HG02970 (cell line): ENCODE data around the gene GID8.

Experiments
- ATAC-seq: cut with Tn5 transposase; IDR thresholded peaks from one replicate; pipeline ENCODE4 v1.9.1; 2021; ENCODE audit warnings: mild to moderate bottlenecking, moderate library complexity, moderate number of reproducible peaks; ENCODE audit not compliant: unreplicated experiment, low FRiP score

GID8 gene

DNA sequence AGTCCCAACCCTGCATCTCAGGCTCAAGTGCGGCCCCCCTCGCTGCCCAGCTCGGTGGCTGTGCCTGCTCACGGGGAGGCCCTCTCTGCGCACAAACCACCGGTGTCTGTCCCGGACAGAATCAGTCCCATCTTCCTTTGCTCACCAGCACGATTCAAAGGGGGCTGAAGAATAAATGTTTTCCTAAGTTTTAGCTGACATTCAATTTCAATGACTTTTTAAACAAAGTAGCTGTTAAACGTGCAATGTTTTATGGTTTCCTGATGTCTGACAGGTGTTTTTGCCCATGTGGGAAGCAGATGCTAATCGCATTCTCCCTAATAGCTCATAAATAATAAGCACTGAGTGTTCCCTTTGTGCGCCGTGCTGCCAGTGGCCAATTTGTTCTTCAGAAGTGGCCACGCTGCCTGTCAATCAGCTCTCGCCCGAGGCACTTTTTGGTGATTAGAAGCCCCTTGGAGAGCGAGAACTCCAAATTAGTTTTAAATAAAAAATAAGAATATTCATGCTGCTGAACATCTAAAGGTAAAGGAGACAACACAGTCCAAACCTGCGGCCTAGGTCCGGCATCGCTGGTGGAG is 42.5 kb downstream of the GID8 start:
- ATAC-seq: no peak

DNA sequence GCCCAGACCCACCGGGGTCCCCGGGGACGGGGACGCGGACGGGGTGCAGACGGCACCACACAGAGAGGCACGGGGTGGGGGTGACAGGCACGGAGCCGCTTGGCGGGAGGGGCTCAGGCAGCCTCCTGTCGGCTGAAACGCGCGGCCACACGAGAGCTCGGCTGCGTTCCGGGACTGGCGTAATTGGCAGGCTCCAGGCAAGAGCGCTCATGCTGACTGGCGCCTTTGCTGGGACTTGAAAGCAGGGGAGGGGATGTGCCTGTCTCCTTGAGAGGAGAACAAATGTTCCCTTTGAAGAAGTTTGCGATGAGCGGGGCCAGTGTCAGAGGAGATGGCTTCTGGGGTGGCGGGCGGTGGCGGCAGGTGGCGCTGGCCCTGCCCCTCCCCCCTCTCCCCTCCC is 43.0 kb downstream of the GID8 start:
- no peak for ATAC-seq

DNA sequence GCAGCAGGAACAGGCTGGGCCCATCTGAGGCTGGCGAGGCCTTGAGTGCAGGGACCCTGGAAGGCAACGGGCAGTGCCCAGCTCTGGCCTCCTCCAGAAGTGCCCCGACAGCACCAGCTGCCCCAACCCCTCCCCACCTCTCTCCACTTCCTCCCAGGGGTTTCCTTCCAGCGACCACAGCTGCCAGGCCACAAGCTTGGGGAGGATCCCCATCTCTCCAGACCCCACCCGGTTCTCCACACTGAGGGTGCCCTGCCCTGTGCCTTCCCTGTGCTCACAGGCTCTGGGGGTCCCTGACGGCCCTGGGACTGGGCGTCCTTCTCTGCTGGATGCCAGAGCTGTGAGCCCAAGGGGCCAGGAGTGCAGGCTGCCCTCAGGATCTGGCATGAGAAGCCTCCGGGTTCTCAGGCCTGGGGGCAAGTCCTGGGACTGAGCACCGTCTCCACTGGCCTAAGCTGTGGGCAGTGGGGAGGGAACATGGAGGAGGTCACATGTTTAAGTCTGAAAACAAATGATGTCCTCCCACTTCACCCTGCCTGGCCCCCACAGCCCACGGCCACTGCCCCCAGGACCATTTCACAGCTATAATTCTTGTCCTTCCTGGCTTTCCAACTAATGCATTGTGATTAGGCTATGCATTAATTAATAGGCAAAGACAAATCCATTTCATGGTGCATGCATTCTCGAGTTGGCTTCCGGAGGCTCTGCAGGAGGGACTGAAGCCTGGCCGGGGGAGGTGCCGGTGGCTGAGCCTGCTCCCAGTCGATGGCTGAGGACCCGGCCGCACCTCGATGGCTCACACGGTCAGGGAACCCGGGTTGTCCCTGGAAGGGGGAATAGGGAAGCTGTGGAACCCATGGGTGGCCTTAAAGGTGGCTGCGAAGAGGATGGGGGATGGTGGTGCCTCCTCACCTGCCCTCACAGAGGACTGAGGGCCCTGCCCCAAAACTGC is 44.5 kb downstream of the GID8 start:
- no peak for ATAC-seq

DNA sequence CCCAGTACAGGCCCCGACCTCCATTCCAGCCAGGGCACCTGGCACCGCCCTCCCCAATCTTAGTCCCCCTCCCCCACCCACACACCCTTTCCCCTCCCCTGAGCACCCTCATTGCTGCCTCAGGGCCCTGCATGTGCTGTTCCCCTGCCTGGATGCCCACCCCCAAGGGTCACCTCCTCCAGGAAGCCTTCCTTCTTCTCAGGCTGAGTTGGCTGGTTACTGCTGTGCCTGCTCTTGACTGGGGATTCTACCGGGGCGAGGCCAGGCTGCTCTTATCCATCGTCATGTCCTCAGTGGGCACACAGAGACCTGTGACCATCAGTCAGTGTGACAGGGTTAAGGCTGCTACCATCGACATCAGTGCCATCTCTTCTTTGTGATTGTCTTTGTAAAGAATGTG is 45.3 kb downstream of the GID8 start:
- ATAC-seq: no peak

DNA sequence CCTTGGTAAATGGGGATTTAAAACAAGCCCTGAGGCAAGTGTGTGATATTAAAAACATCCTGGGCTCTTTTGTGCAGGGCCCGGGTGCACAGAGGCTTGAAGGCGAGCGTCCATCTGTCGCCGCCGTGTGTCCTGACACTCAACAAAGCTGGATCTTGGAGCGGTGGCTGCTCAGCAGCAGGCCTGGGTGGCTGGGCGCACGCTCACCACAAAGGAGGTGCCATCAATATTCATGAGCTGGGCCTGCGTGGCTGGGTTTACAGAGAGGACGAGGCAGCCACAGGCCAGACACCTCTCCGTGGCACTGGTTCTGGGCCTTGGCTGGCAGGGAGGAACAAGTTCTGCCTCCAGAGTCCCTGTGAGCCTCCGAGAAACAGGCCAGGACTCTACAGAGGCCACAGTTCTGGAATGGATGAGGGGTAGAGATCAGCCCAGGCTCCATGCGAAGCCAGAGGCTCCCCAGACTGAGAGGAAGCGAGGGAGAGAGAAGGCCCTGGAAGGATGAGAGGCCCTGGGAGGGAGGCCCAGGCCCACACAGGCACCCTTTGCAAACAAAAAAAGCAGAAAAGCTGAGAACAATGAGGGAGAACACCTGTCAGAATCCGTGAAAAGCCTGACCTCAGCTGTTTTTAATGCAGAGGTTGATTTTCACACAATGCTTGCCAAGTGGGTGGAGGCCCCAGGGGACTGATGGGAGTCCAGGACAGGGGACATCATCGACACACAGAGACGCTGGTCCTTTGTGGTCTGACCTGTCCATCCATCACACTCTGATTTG is 46.9 kb downstream of the GID8 start:
- ATAC-seq: no peak

DNA sequence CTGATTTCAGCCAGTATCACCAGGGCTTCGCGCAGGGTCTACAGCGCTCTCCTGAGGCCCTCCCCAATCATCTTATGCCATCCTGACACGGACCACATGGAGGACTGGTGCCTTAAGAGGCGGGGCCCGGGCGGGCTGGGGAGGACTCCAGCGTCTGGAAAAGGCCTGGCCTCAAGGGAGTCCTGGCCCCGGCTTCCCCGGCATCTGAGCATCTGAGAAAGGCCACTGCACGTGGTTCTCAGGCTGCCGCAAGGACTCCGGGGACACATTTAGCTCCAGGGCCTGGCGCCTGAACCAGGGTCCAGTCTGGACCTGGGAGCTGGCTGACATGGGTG is 47.5 kb downstream of the GID8 start:
- ATAC-seq: no peak

DNA sequence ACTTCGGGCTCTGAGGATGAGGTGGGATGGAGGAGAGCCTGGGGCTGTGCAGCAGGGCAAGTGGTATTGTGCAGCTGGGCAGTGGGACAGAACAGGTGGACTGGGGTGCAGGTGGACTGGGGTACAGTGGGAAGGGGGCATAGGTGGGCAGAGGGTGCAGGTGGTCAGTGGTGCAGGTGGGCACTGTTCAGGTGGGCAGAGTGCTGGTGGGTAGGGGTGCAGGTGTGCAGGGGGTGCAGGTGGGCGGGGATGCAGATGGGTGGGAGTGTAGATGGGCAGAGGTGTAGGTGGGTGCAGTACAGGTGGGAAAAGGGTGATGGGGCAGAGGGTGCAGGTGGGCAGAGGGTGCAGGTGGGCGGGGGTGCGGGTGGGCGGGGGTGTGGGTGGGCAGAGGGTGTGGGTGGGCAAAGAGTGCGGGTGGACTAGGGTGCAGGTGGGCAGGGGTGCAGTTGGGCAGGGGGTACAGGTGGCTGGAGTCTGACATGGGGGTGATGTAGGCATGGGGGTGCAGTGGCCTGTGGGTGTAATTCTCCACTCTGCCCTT is 48.4 kb downstream of the GID8 start:
- ATAC-seq: no peak

DNA sequence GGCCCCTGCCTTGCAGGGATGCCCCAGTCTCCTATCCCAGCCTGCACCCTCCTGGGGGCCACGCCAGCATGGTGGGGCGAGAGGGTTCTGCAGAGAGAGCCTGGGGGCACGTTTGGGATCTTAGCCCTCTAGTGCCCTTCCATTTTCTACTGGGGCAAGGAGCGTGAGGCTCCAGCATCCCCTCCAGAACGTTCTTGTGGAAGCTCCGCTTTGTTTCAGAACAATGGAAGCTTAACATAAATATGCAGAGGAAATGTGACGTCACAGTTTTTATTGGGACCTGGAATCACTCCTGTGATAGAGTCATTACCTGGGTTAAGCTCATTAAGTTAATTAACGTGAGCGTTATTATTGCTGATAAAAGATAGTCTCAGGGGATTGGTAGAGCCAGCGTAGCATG is 49.2 kb downstream of the GID8 start:
- no peak for ATAC-seq

DNA sequence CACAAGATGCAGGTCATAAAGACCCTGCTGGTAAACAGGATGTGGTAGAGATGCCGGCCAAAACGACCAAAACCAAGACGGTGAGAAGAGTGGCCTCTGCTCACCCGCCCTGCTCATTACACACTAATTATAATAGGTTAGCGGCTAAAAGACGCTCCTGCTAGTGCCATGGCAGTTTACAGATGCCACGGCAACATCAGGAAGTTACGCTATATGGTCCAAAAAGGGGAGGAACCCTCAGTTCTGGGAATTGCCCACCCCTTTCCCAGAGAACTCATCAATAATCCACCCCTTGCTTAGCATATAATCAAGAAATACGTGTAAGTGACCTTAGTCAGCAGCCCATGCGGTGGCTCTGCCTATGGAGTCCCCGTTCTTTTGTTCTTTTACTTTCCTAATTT is 51.3 kb downstream of the GID8 start:
- no peak for ATAC-seq

DNA sequence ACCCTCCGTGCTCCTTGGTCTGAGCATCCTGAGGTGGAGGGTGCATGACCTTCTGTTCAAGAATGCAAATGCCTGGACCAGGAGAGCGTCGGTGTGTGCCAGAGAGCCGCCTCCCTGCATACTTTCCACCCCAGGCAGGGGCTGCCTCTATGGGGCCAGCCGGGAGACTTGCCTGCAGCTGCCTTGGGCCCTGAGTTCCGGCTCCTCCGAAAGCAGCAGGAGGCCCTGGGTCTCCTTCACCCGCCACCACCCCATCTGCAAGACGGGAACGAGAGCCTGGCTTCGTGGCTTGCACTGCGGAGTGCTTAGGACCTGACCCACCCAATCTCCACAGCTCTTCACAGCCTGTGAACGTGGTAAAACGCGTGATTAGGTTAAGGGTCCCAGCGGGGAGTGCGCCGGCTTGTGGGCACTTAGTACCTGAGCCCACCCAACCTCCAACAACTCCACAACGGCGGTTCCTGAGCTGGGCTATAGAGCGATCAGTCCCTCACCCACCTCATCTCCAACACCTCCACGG is 52.4 kb downstream of the GID8 start:
- ATAC-seq: no peak

DNA sequence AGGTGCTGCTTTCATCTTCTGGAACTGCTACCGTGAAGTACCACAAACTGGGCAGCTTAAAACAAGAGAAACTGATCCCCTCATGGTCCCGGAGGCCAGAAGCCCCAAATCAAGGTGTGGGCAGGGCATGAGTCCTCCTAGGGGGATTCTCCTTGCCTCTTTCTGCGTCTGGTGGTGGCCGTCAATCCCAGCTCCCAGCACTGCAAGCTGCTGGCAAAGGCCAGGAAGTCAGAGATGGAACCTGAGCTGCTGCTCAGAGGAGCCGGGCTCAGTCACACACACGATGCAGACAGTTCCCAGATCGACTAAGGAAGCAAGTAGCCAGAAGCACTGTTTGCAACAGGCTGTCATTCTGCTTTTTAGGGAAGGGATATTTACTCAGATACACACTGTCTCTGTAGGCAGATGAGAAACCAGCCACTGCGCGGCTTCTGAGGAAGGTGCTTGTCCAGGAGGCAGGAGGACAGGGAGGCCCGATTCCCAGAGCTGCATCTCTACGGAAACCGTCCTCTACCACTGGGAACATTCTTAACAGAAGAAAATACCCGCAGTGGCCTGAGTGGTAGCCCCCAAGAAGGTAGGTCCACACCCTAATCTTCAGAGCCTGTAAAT is 53.4 kb downstream of the GID8 start:
- ATAC-seq: no peak

DNA sequence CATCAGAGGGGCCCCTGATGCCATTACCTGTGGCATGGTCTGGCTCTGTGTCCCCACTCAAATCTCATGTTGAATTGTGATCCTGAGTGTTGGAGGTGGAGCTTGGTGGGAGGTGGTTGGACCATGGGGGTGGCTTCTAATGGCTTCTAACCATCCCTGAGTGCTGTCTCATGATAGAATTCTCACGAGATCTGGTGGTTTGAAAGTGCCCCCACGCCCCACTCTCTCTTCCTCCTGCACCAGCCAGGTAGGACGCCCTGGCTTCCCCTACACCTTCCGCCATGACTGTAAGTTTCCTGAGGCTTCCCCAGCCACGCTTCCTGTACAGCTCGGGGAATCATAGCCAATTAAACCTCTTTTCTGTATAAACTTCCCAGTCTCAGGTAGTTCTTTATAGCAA is 53.9 kb downstream of the GID8 start:
- no peak for ATAC-seq

DNA sequence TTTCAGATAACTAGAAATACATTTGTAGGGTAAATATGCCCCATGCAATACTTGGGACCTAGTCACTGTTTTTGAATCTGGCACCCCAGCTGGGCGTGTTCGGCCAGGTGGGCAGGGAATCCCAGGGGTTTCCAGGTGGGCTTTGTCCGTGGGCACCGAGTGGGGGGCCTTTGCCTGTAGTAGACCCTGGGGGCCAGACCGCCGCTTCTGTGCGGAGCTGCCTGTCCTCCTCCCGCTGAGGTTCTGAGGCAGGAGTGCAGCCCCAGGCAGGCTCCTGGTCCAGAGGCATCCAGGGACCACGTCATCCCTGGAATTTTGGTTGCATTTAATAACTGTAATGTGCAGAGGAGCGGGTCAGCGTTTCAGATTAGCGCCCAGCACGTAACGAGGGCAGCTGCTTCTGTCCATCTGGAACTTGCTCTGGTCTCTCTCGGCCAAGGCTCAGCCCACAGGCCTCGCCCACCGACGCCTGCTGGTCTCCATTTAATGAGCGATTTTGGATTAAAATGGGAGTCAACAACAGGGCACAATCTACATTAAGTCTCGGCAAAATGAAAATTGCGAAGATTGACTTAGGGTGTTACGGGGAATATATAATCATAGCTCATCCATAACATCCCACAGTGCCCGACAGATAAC is 56.0 kb downstream of the GID8 start:
- no peak for ATAC-seq

DNA sequence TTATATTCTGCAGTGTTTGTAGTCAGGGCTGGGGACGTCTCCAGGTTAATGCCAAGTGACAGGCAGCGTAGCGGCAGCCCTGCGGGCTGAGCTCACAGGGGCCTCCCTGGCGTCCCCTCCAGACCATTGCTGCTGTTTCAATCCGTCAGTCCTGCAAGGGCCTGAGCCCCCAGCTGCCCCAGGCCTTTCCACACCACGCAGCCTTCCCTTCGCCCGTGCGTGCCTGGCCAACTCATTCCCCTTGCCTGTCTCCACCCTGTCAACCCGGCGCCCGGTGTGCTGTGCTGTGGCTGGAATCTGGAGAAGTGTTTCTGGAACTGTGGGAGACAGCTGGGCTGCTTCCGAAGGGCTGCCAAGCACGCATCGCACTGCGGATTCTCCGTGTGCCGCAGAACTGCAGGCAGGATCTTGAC is 56.9 kb downstream of the GID8 start:
- no peak for ATAC-seq

DNA sequence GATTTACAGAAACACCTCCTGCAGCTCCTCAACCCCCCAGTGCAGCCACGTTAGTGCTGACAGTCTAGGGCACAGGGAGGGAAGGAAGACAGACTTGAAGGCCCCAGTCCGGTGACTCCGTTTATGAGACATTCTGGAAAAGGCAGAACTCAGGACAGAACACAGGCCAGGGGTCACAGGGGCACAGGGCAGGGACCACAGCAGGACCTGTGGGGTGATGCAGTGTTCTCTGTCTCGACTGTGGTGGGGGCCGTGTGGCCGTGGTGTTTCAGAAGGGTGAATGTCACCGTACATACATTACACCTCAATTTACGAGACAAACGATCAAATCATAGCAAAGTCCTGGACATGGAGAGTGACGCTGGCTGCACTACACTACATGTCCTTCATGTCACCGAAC is 57.5 kb downstream of the GID8 start:
- no peak for ATAC-seq

DNA sequence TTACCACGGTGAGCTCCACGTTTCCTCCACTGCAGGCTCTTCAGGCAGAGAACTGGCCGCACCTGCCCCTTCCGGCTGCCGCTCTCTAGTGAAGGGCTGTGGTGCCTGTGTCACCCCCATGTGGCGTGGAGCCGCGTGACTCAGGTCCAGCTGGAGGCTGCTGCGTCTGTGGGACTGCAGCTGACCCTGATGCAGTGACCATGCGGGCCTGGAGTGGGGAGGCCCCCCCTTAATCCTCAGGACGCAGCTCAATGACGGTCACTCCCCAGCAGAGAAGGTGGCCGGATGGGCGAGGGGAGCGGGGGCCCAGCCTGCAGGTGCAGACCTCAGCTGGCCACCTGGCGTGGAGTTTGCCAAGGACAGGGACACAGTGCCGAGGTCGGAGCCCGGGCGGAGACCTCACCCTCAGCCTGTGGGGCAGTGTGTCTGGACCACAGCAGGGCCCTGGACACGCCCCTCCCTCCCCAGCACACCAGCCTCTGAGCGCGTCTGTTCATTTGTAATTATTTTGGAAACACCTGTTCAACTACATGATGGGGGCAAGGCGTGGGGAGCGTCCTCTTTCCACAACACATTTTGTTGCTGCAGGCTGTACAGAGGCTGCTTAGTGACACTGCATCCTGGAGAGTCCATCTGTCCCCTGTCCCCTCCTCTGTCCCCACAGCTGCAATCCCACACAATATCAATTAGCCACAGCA is 58.1 kb downstream of the GID8 start:
- ATAC-seq: no peak

DNA sequence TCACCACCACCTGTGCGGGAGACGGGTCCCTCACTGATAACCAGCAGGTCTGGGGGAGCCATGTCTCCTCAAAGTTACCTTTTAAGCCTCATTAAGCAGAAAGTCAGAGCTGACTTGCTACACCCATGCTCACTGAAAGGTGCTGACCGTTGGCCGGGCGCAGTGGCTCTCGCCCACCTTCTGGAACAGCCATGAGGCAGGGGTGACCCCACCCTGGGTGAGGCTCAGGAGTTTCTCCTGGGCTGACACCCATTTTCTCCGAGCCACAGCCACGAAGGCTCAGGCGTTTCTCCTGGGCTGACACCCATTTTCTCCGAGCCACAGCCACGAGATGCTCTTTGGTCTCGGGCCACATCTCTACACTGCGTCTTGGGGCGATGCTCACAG is 58.6 kb downstream of the GID8 start:
- ATAC-seq: no peak

DNA sequence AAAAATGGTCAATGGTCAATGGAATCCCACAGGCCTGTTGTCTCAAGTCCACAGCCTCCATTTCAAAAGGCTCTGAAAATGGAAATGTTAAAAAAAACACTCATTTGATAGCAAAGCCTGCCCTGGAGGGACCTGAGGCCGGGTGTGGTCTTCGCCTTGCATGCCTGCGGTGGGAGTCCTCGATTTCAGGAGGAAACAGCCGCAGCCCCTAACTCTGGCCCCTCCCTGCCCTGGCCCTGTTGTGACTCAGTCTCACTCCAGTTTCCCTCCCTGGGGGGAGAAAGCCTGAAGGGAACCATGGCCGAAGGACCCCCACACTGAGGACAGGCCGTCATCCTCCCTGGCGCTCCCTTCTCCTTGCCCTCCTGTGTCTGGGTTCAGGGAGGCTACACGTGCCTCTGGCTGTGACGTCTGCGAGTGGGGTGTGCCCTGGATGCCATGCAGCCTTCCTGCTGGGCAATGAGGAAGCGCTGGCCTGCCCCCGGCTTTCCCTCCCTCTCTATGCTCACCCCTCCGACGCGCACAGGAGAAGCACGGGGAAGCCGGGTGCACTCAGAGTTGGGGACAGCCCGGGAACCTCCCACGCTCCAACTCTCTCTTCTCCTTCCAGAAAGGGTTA is 59.6 kb downstream of the GID8 start:
- ATAC-seq: no peak
